ENCODE results near the gene LTBP3.
A peak's percentile ranks its signal among the peaks of the same experiment; 100 is the strongest.

Gene LTBP3

DNA sequence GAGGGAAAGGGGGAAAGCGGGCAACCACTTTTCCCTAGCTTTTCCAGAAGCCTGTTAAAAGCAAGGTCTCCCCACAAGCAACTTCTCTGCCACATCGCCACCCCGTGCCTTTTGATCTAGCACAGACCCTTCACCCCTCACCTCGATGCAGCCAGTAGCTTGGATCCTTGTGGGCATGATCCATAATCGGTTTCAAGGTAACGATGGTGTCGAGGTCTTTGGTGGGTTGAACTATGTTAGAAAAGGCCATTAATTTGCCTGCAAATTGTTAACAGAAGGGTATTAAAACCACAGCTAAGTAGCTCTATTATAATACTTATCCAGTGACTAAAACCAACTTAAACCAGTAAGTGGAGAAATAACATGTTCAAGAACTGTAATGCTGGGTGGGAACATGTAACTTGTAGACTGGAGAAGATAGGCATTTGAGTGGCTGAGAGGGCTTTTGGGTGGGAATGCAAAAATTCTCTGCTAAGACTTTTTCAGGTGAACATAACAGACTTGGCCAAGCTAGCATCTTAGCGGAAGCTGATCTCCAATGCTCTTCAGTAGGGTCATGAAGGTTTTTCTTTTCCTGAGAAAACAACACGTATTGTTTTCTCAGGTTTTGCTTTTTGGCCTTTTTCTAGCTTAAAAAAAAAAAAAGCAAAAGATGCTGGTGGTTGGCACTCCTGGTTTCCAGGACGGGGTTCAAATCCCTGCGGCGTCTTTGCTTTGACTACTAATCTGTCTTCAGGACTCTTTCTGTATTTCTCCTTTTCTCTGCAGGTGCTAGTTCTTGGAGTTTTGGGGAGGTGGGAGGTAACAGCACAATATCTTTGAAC lies 52.5 kb downstream of the LTBP3 start:
- Histone ChIP-seq H3K27ac (ENCODE audit: low read depth, low read length) (peak overlapping the region; percentile 98), H3K4me2 (ENCODE audit: low read depth, low read length, poor library complexity, severe bottlenecking) (peak overlapping the region; percentile 86), H3K4me3 (ENCODE audit: insufficient read depth, low read length, poor library complexity, severe bottlenecking) (no peak overlapping the region), H3F3A (ENCODE audit: insufficient read depth) (peaks cover 85% of the 10 kb centered on the region), H3K79me2 (ENCODE audit: insufficient read depth, low read length) (peaks cover 49% of the 10 kb centered on the region), H3K36me3 (ENCODE audit: low read length) (peaks cover 57% of the 10 kb centered on the region), H3K9ac (ENCODE audit: low read length) (no peak overlapping the region), H2AFZ (ENCODE audit: low read depth, low read length, severe bottlenecking) (no peak overlapping the region), H3K9me2 (replicated peaks; ENCODE audit: insufficient read depth, low read length) (no peaks in the 10 kb centered on the region), H4K20me1 (ENCODE audit: low read depth, low read length) (peaks cover 50% of the 10 kb centered on the region), H3K27me3 (ENCODE audit: low read length) (no peaks in the 10 kb centered on the region), H3K9me3 (ENCODE audit: insufficient read depth, low read length) (no peaks in the 10 kb centered on the region)
- TF ChIP-seq, protein P1, sequence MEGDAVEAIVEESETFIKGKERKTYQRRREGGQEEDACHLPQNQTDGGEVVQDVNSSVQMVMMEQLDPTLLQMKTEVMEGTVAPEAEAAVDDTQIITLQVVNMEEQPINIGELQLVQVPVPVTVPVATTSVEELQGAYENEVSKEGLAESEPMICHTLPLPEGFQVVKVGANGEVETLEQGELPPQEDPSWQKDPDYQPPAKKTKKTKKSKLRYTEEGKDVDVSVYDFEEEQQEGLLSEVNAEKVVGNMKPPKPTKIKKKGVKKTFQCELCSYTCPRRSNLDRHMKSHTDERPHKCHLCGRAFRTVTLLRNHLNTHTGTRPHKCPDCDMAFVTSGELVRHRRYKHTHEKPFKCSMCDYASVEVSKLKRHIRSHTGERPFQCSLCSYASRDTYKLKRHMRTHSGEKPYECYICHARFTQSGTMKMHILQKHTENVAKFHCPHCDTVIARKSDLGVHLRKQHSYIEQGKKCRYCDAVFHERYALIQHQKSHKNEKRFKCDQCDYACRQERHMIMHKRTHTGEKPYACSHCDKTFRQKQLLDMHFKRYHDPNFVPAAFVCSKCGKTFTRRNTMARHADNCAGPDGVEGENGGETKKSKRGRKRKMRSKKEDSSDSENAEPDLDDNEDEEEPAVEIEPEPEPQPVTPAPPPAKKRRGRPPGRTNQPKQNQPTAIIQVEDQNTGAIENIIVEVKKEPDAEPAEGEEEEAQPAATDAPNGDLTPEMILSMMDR (IDR thresholded peaks at IDR 0.05; ENCODE audit: insufficient read depth, low read length, poor library complexity, severe bottlenecking) = no peak
- no peak for TF ChIP-seq EZH2phosphoT487 (conservative IDR thresholded peaks at IDR 0.05; ENCODE audit: low read length)

DNA sequence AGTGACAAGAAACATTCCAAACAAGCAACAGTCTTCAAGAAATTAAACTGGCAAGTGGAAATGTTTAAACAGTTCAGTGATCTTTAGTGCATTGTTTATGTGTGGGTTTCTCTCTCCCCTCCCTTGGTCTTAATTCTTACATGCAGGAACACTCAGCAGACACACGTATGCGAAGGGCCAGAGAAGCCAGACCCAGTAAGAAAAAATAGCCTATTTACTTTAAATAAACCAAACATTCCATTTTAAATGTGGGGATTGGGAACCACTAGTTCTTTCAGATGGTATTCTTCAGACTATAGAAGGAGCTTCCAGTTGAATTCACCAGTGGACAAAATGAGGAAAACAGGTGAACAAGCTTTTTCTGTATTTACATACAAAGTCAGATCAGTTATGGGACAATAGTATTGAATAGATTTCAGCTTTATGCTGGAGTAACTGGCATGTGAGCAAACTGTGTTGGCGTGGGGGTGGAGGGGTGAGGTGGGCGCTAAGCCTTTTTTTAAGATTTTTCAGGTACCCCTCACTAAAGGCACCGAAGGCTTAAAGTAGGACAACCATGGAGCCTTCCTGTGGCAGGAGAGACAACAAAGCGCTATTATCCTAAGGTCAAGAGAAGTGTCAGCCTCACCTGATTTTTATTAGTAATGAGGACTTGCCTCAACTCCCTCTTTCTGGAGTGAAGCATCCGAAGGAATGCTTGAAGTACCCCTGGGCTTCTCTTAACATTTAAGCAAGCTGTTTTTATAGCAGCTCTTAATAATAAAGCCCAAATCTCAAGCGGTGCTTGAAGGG lies 53.3 kb downstream of the LTBP3 start:
- peaks cover 54% of the 10 kb centered on the region for H4K20me1 ChIP-seq (ENCODE audit: low read depth, low read length)
- H3K27me3 ChIP-seq (ENCODE audit: low read length) = no peaks in the 10 kb centered on the region
- H3K9ac ChIP-seq (ENCODE audit: low read length) = peak overlapping the region; percentile 89
- TF ChIP-seq, protein P1 (IDR thresholded peaks at IDR 0.05; ENCODE audit: insufficient read depth, low read length, poor library complexity, severe bottlenecking) = no peak
- no peak for TF ChIP-seq EZH2phosphoT487 (conservative IDR thresholded peaks at IDR 0.05; ENCODE audit: low read length)
- H3K36me3 ChIP-seq (ENCODE audit: low read length) = peaks cover 65% of the 10 kb centered on the region
- H3K9me2 ChIP-seq (replicated peaks; ENCODE audit: insufficient read depth, low read length) = no peaks in the 10 kb centered on the region
- H3F3A ChIP-seq (ENCODE audit: insufficient read depth) = peaks cover 93% of the 10 kb centered on the region
- peak overlapping the region; percentile 98; the same call in 1 of the 2 replicates for H3K27ac ChIP-seq (ENCODE audit: low read depth, low read length)
- peak overlapping the region; percentile 77 for H3K4me3 ChIP-seq (ENCODE audit: insufficient read depth, low read length, poor library complexity, severe bottlenecking)
- H3K4me2 ChIP-seq (ENCODE audit: low read depth, low read length, poor library complexity, severe bottlenecking) = peak overlapping the region; percentile 86
- no peaks in the 10 kb centered on the region for H3K9me3 ChIP-seq (ENCODE audit: insufficient read depth, low read length)
- no peak overlapping the region for H2AFZ ChIP-seq (ENCODE audit: low read depth, low read length, severe bottlenecking)
- H3K79me2 ChIP-seq (ENCODE audit: insufficient read depth, low read length) = peaks cover 57% of the 10 kb centered on the region

DNA sequence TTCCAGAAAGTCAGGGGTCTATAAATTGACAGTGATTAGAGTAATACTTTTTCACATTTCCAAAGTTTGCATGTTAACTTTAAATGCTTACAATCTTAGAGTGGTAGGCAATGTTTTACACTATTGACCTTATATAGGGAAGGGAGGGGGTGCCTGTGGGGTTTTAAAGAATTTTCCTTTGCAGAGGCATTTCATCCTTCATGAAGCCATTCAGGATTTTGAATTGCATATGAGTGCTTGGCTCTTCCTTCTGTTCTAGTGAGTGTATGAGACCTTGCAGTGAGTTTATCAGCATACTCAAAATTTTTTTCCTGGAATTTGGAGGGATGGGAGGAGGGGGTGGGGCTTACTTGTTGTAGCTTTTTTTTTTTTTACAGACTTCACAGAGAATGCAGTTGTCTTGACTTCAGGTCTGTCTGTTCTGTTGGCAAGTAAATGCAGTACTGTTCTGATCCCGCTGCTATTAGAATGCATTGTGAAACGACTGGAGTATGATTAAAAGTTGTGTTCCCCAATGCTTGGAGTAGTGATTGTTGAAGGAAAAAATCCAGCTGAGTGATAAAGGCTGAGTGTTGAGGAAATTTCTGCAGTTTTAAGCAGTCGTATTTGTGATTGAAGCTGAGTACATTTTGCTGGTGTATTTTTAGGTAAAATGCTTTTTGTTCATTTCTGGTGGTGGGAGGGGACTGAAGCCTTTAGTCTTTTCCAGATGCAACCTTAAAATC lies 54.0 kb downstream of the LTBP3 start:
- peaks cover 58% of the 10 kb centered on the region for H4K20me1 ChIP-seq (ENCODE audit: low read depth, low read length)
- H2AFZ ChIP-seq (ENCODE audit: low read depth, low read length, severe bottlenecking) = no peak overlapping the region
- peaks cover 65% of the 10 kb centered on the region for H3K79me2 ChIP-seq (ENCODE audit: insufficient read depth, low read length)
- no peak for TF ChIP-seq EZH2phosphoT487 (conservative IDR thresholded peaks at IDR 0.05; ENCODE audit: low read length)
- TF ChIP-seq, protein P1 (IDR thresholded peaks at IDR 0.05; ENCODE audit: insufficient read depth, low read length, poor library complexity, severe bottlenecking) = no peak
- H3K9me2 ChIP-seq (replicated peaks; ENCODE audit: insufficient read depth, low read length) = no peaks in the 10 kb centered on the region
- H3K27me3 ChIP-seq (ENCODE audit: low read length) = no peaks in the 10 kb centered on the region
- H3K4me3 ChIP-seq (ENCODE audit: insufficient read depth, low read length, poor library complexity, severe bottlenecking) = peak overlapping the region; percentile 77
- peak overlapping the region; percentile 98; the same call in 1 of the 2 replicates for H3K27ac ChIP-seq (ENCODE audit: low read depth, low read length)
- H3K9ac ChIP-seq (ENCODE audit: low read length) = peak overlapping the region; percentile 89
- peaks cover 94% of the 10 kb centered on the region for H3F3A ChIP-seq (ENCODE audit: insufficient read depth)
- H3K9me3 ChIP-seq (ENCODE audit: insufficient read depth, low read length) = no peaks in the 10 kb centered on the region
- H3K36me3 ChIP-seq (ENCODE audit: low read length) = peaks cover 72% of the 10 kb centered on the region
- peak overlapping the region; percentile 86 for H3K4me2 ChIP-seq (ENCODE audit: low read depth, low read length, poor library complexity, severe bottlenecking)
